Breast epithelium (tissue), 3 donors: ENCODE measurements around the gene SIDT1.

Experiments used
- CTCF ChIP-seq, 3 donors: fragments of 450-650 bp; IDR thresholded peaks; one replicate each; pipeline ENCODE4 v1.5.1; 2016 to 2017; ENCODE audit warnings: antibody characterized with exemption in 3 of 3, mild to moderate bottlenecking in 3 of 3, moderate library complexity in 3 of 3
- POLR2A ChIP-seq: fragments of 450-650 bp; IDR thresholded peaks from one replicate; pipeline ENCODE4 v1.6.1; 2016; ENCODE audit warnings: antibody characterized with exemption, mild to moderate bottlenecking, moderate library complexity
- POLR2AphosphoS5 ChIP-seq, 3 donors: sonication (generic); formaldehyde crosslinking; IDR thresholded peaks; one replicate each; pipeline ENCODE4 v1.6.1; 2017; ENCODE audit warnings: antibody characterized with exemption in 3 of 3

GRCh38 chr3:113534365-113534764, 2.0 kb downstream of the SIDT1 start:
- no peak for TF ChIP-seq POLR2AphosphoS5 (IDR thresholded peaks at IDR 0.05)
- TF ChIP-seq CTCF (IDR thresholded peaks at IDR 0.05) = no peak
- no peak for TF ChIP-seq POLR2A
